GM12872 (cell line): ENCODE results near the gene KLHL2.

ENCODE experiments used
- TF ChIP-seq, protein P1 (sequence below): IDR thresholded peaks from 3 replicates; pipeline ENCODE4 v1.5.1; 2011; ENCODE audit warnings: low read depth, mild to moderate bottlenecking, low read length, moderate library complexity; ENCODE audit not compliant: insufficient read depth

Gene KLHL2

DNA sequence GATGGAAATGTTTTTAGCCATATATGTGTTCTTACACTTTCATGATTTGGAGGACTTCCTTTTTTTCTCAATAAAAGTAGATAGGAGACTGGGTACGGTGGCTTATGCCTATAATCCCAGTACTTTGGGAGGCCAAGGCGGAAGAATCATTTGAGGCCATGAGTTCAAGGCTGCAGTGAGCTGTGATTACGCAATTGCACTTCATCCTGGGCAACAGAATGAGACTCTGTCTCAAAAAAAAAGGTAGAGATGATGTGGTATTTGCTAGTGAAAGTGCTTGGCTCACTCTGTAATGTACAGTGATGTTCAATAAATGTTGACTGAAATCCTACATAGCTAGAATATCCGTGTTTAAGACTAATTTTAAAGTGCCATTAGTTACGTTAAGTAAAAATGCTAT is 27.4 kb downstream of the KLHL2 start:
- TF ChIP-seq, protein P1, sequence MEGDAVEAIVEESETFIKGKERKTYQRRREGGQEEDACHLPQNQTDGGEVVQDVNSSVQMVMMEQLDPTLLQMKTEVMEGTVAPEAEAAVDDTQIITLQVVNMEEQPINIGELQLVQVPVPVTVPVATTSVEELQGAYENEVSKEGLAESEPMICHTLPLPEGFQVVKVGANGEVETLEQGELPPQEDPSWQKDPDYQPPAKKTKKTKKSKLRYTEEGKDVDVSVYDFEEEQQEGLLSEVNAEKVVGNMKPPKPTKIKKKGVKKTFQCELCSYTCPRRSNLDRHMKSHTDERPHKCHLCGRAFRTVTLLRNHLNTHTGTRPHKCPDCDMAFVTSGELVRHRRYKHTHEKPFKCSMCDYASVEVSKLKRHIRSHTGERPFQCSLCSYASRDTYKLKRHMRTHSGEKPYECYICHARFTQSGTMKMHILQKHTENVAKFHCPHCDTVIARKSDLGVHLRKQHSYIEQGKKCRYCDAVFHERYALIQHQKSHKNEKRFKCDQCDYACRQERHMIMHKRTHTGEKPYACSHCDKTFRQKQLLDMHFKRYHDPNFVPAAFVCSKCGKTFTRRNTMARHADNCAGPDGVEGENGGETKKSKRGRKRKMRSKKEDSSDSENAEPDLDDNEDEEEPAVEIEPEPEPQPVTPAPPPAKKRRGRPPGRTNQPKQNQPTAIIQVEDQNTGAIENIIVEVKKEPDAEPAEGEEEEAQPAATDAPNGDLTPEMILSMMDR, result no peak

DNA sequence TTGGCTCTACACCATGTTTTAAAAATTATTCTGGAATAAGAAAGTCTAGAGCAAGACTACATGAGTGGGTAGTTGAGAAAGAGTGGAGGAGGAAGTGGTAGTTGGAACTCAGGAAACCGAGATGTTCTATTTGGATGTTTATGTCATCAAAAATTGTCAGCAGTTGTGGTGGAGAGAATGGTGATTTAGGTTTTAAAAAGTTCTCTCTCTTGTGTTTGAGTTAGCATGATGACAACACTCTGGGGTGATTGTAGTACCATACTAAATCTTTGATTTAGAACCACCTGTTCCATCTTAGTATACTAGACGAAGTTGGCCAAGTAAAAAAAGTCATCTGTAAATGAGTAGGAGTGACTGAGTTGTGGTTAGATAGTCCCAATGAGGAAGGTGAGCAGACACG is 40.7 kb downstream of the KLHL2 start:
- TF ChIP-seq, protein P1, result no peak

DNA sequence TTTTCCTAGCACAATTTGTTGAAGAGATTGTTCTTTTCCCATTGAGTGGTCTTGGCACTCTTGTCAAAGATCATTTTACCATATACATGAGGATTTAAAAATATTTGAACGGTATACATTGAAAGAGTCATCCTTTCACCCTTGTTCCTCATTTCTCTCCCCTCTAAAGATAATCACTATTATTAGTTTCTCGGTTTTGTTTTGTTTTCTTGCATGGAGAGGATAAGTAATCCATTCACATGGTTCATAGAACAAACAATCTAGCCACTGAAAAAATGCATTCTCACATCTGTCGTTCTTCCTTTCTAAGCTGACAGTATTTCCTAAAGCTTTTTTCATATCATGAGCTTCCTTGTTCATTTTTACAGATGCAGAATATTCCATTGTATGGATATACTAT is 80.9 kb downstream of the KLHL2 start:
- TF ChIP-seq, protein P1, result no peak

DNA sequence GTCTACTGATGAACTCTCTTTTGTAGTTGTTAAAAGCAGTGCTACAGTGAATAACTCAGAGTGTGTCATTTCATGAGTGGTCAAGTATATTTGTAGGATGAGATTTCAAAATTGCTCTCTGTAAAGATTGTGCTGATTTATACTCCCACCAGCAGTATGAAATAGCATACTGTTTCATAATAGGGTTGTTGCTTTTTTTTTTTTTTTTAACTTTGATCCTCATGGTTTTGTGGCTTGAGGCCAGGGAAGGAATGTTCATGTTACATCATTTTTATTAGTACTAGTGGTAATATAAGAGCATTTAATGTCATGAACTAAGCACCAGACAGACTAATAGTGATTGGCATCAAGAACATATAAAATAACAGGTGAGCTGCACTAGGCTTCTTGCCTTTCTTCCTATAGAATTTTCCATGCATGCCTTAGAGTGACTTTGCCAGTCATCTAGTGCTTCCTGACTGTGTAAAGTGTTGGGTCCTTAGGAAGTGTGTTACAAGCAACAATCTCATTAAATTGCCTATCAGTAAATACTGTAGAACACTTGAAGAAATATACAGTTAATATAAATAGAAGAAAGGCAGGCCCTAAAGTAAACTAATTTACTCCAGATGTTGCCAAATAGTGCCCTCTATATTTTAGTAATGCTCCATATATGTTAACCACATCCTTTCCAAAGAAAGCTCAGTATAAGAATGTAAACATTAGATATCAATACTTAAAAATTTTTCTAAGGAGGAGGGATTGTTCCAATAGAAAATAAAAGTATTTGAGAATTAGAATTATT is 81.5 kb downstream of the KLHL2 start:
- TF ChIP-seq, protein P1, result no peak

DNA sequence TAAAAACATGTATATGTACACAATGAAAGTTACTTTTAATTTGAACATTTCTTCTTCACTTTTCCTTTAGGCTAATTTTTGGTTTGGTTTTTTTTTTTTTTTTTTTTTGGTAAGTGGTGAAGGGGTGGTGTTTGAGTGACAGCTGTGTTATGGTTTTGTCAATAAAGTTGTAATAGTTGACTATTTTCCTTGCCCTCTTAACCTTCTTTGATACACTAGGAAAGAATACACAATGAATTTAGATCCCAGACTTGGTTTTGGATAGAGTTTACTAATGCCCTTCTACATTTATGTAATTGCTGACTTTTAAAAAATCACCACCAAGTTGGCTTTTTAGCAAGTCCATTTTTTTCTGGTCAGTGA is 82.0 kb downstream of the KLHL2 start:
- TF ChIP-seq, protein P1, result no peak

DNA sequence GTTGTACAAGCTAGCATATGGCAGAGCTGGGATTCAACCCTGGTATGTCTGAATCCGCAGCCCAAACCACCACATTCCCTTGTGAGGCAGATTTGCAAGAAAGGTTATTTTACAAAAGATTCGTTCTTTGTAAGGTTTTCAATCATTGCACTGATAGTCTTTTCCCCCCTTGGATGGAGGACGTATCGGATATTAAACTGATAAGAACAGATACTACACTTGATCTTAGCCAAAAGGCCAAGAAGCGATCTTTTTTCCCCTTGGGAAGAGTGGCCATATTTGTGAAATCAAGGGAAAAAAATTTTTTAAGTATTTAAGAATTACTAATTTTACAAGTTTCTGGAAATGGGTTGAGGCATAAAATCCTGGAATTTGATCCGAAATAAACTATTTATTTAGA is 85.7 kb downstream of the KLHL2 start:
- TF ChIP-seq, protein P1, result no peak

DNA sequence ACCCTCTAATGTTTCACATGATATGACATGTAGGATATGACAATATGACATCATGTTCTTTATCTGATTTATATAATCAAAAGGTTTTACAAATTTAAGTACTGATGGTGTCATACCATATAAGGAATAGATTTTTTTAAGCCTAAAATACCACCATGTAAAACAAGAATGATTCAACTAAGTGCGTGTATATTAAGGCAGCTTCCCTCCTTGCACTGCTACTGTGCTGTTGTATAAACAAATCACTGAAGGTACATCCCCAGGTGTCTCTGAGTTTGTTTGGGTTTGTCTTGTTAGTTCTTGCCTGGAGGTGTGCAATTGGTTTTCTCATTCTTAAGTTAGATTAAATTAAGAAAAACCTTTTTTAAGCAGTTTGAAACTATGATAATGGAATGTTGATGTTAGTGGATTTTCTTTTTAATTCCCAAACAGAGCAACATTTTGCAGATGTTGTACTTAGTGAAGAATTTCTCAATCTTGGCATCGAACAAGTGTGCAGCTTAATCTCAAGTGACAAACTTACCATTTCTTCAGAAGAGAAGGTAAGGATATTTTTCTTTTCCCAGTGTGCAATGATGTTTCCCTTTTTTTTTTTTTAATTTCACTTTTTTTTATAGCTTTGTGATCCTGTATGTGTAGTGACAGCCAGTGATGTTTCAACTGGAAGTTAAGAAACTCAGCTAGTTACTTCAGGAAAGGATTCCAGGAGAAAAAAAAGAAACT is 86.7 kb downstream of the KLHL2 start:
- TF ChIP-seq, protein P1, result no peak
